Measurements from ENCODE around the gene OCSTAMP. TPM values are rescaled to one million over a fixed set of nuclear protein-coding genes. Genes with fewer than 3 reads are reported as not detected.

The OCSTAMP gene
- total RNA-seq = not detected
- polyA plus RNA-seq = not detected
- long read RNA-seq, donor 1 = 0 reads
- long read RNA-seq, donor 2 = 0 reads

DNA sequence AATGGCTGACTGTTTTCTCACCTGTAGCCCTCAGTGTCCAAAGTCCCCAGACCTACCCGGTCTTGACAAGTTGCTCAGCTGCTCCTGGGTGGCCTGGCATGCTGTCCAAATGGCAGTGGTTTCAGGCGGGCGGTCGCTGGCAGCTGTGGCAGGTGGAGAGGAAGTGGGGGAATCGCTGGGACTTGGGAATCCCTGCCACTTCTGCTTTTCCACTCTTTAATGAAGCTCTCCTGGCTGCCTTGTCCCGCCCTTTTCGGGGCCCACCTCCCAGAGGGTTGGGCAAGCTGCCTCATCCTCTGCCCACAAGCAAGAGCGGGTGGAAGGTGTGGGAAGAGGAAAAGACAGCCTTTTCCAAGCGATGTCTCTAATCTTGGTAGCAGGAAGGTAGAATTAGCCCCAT, at the start of gene OCSTAMP:
Gene OCSTAMP (minus strand): TSS at position 194 of the 400 bp plus-strand sequence. CDS start 94 bp downstream, at position 100.
- Histone ChIP-seq H3K27ac (no peak within 1 kb of the TSS), H3K9me3 (no peaks in the 10 kb centered on the region), H3K36me3 (no peaks in the 10 kb centered on the region), H3K27me3 (replicated peaks in 1 of 7) (peaks cover 0 to 17% (median 0%) of the 10 kb centered on the region in 7 donors), H3K4me1 (peaks cover 6 to 49% (median 24%) of the 10 kb centered on the region in 6 donors), H3K4me3 (no peak within 1 kb of the TSS)
- 27 to 62% (median 37%) methylated on average over 5 to 9 of the region's 9 CpGs for WGBS, 5 donors
- TF ChIP-seq, protein P1, sequence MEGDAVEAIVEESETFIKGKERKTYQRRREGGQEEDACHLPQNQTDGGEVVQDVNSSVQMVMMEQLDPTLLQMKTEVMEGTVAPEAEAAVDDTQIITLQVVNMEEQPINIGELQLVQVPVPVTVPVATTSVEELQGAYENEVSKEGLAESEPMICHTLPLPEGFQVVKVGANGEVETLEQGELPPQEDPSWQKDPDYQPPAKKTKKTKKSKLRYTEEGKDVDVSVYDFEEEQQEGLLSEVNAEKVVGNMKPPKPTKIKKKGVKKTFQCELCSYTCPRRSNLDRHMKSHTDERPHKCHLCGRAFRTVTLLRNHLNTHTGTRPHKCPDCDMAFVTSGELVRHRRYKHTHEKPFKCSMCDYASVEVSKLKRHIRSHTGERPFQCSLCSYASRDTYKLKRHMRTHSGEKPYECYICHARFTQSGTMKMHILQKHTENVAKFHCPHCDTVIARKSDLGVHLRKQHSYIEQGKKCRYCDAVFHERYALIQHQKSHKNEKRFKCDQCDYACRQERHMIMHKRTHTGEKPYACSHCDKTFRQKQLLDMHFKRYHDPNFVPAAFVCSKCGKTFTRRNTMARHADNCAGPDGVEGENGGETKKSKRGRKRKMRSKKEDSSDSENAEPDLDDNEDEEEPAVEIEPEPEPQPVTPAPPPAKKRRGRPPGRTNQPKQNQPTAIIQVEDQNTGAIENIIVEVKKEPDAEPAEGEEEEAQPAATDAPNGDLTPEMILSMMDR (IDR thresholded peaks at IDR 0.05 in 8 of 11, conservative IDR thresholded peaks at IDR 0.05 in 3 of 11) = no peak
- no peak for DNase-seq
- intact Hi-C loops (cut with DNase I; ENCODE audit: low total_unique reads) = no loop called here

DNA sequence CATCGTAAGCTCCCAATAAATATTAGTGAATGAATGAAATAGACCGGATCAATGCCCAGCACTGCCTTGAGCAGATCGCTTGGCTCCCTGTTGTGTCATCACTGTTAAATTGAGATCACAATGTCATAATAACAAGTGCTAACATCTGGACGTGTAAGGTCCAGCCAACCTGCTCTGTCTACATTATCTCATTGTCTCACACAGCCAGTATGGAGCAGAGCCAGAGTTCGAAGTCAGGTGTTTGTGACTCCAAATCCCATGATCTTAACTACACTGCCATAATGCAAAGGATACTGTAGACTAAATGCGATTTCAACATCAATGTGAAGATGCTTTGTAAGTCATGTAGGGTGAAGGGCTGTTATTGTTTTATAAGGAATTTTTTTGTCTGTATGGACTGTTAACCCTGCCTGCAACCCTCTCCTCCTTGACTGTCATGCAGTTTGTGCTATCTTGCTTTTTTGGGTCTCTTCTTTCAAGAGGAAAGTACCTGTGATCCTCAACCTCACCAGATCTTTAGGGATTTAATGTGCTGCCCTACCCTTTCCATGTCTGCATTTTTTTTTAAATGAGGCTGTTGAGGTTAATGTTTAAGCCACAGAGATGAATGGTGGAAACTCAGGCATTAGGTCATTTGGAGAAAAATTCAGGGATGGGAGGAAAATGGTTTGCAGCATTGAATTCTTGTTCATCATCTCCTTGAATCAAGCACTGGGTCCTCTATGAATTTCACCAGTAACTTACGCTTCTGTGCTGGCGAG, 49.0 kb upstream of the OCSTAMP start:
- Histone ChIP-seq H3K4me1 (no peaks in the 10 kb centered on the region), H3K27me3 (replicated peaks in 1 of 7) (peaks cover 0 to 8% (median 0%) of the 10 kb centered on the region in 7 donors), H3K4me3 (no peak overlapping the region), H3K9me3 (no peaks in the 10 kb centered on the region), H3K36me3 (no peaks in the 10 kb centered on the region), H3K27ac (no peak overlapping the region)
- 91 to 97% (median 92%) methylated on average over 8 of the region's 8 CpGs for WGBS, 5 donors
- intact Hi-C loops (cut with DNase I; ENCODE audit: low total_unique reads) = no loop called here
- TF ChIP-seq POLR2AphosphoS5 (IDR thresholded peaks at IDR 0.05) = no peak
- TF ChIP-seq, protein P1 (IDR thresholded peaks at IDR 0.05 in 8 of 11, conservative IDR thresholded peaks at IDR 0.05 in 3 of 11) = no peak
- no peak for TF ChIP-seq POLR2A (IDR thresholded peaks at IDR 0.05)
- no peak for DNase-seq

GRCh38 chr20:46595933-46596332, 45.5 kb upstream of the OCSTAMP start:
- no peak for DNase-seq
- WGBS, 5 donors = 85 to 92% (median 89%) methylated on average over 8 of the region's 8 CpGs
- Histone ChIP-seq H3K4me1 (no peaks in the 10 kb centered on the region), H3K4me3 (no peak overlapping the region), H3K9me3 (peaks cover 0 to 5% (median 0%) of the 10 kb centered on the region in 8 donors), H3K27ac (no peak overlapping the region), H3K36me3 (no peaks in the 10 kb centered on the region), H3K27me3 (replicated peaks in 1 of 7) (peaks cover 0 to 12% (median 0%) of the 10 kb centered on the region in 7 donors)
- TF ChIP-seq POLR2A (IDR thresholded peaks at IDR 0.05) (no peak), POLR2AphosphoS5 (IDR thresholded peaks at IDR 0.05) (no peak)
- TF ChIP-seq, protein P1 (IDR thresholded peaks at IDR 0.05 in 8 of 11, conservative IDR thresholded peaks at IDR 0.05 in 3 of 11) = no peak
- intact Hi-C loops (cut with DNase I; ENCODE audit: low total_unique reads) = no loop called here

GRCh38 chr20:46594725-46595124, 44.3 kb upstream of the OCSTAMP start:
- Histone ChIP-seq H3K9me3 (peaks cover 0 to 5% (median 0%) of the 10 kb centered on the region in 8 donors), H3K36me3 (no peaks in the 10 kb centered on the region), H3K4me3 (no peak overlapping the region), H3K27me3 (replicated peaks in 1 of 7) (peaks cover 0 to 12% (median 0%) of the 10 kb centered on the region in 7 donors), H3K4me1 (peaks cover 0 to 8% (median 0%) of the 10 kb centered on the region in 6 donors), H3K27ac (no peak overlapping the region)
- no peak for DNase-seq
- intact Hi-C loops (cut with DNase I; ENCODE audit: low total_unique reads) = no loop called here
- WGBS, 5 donors = 52 to 70% (median 63%) methylated on average over 2 of the region's 2 CpGs
- TF ChIP-seq, protein P1 (IDR thresholded peaks at IDR 0.05 in 8 of 11, conservative IDR thresholded peaks at IDR 0.05 in 3 of 11) = no peak
- TF ChIP-seq POLR2AphosphoS5 (IDR thresholded peaks at IDR 0.05) = no peak
- no peak for TF ChIP-seq POLR2A (IDR thresholded peaks at IDR 0.05)
